HepG2 (cell line): ENCODE data around the gene HBD. TPM values are rescaled to one million over a fixed set of nuclear protein-coding genes. Genes with fewer than 3 reads are reported as not detected.

Source experiments
- ATAC-seq: fragments of 200-7000 bp; cut with Tn5 transposase; 3 replicates; pipeline ENCODE4 v1.9.1; 2020; ENCODE audit warnings: mild to moderate bottlenecking, moderate library complexity
- BruUV-seq: library from RNA; stranded (reverse); fragments of 400-500 nt; replicated peaks from 2 replicates; lab custom pipeline; 2021; lab: Mats Ljungman, UMichigan
- CTCF ChIA-PET: fragments of 300-600 bp; formaldehyde crosslinking; extraction: SDS; loops from one replicate; lab custom pipeline; 2021; ENCODE audit warnings: low total read pairs, inconsistent platforms, low intra/inter-chr PET ratio; lab: Yijun Ruan, JAX
- POLR2A ChIA-PET: fragments of 350-600 bp; sonication (Branson Sonifier 250); formaldehyde crosslinking; loops from one replicate; lab custom pipeline; 2020; ENCODE audit warnings: antibody characterized with exemption, inconsistent platforms; lab: Yijun Ruan, JAX
- DNase-seq: peaks from one replicate; pipeline ENCODE4 v3.0.0-alpha.2; 2015; ENCODE audit warnings: low spot score
- FAIRE-seq: peaks from 3 replicates; lab custom pipeline; 2011; peaks lifted over from hg19 to GRCh38; lab: Jason Lieb, UNC
- H2AFZ ChIP-seq: one replicate; pipeline ENCODE4 v1.6.1; 2011; ENCODE audit warnings: low read length, inconsistent platforms
- H3K27ac ChIP-seq: fragments of 300-600 bp; 3 replicates; pipeline ENCODE4 v1.8.0; 2011; ENCODE audit warnings: mixed run types, mild to moderate bottlenecking, mixed read lengths, low read length, inconsistent platforms; ENCODE audit not compliant: insufficient read depth; ENCODE audit errors: extremely low read length
- H3K27me3 ChIP-seq, 2 experiments: fragments of 200-600 bp in 1 of 2; 2 replicates in 1 of 2; 3 replicates in 1 of 2; pipeline versions ENCODE4 v1.6.0 to v1.8.0; 2011; ENCODE audit warnings: low read length in 2 of 2, mild to moderate bottlenecking in 2 of 2, moderate library complexity in 2 of 2, inconsistent platforms in 1 of 2; ENCODE audit not compliant: insufficient read depth in 2 of 2, control insufficient read depth in 1 of 2
- H3K36me3 ChIP-seq, 2 experiments: fragments of 200-600 bp in 1 of 2; replicated peaks in 1 of 2; 2 replicates in 1 of 2; 3 replicates in 1 of 2; pipeline versions ENCODE4 v1.5.1 to v1.8.0; 2011; ENCODE audit warnings: low read length in 2 of 2, inconsistent platforms in 1 of 2; ENCODE audit not compliant: insufficient read depth in 2 of 2, control insufficient read depth in 1 of 2
- H3K4me1 ChIP-seq: 2 replicates; pipeline ENCODE4 v1.5.1; 2012; ENCODE audit warnings: low read length, inconsistent platforms; ENCODE audit not compliant: insufficient read depth
- H3K4me2 ChIP-seq: 2 replicates; pipeline ENCODE4 v1.6.0; 2011; ENCODE audit warnings: low read depth, low read length, inconsistent platforms
- H3K4me3 ChIP-seq, 3 experiments: fragments of 200-600 bp in 1 of 3; sonication (generic), shearing (Covaris generic) in 1 of 3; replicated peaks in 1 of 3; 2 replicates each; pipeline ENCODE4 v1.5.1; 2011 to 2016; ENCODE audit warnings: low read length in 3 of 3, inconsistent platforms in 2 of 3, low read depth in 2 of 3, mild to moderate bottlenecking in 2 of 3, control low read depth in 1 of 3, mixed read lengths in 1 of 3; ENCODE audit not compliant: insufficient read depth in 1 of 3
- H3K79me2 ChIP-seq: one replicate; pipeline ENCODE4 v1.6.1; 2011; ENCODE audit warnings: low read length, inconsistent platforms; ENCODE audit not compliant: insufficient read depth
- H3K9ac ChIP-seq: 2 replicates; pipeline ENCODE4 v1.6.0; 2011; ENCODE audit warnings: mild to moderate bottlenecking, low read depth, low read length, inconsistent platforms; ENCODE audit not compliant: insufficient read depth
- H3K9me3 ChIP-seq: 2 replicates; pipeline ENCODE4 v1.5.1; 2012; ENCODE audit warnings: mild to moderate bottlenecking, low read length
- H4K20me1 ChIP-seq: 2 replicates; pipeline ENCODE4 v1.6.0; 2011; ENCODE audit warnings: inconsistent platforms, mild to moderate bottlenecking, low read length, moderate library complexity; ENCODE audit not compliant: insufficient read depth
- CEBPB ChIP-seq: IDR thresholded peaks from 2 replicates; pipeline ENCODE4 v1.6.1; 2011; ENCODE audit warnings: low read depth, low read length, improper control_type of control experiment, borderline replicate concordance
- DPF2 ChIP-seq: sonication (generic); formaldehyde crosslinking; IDR thresholded peaks from 2 replicates; pipeline ENCODE4 v1.4.0; 2020; ENCODE audit warnings: mild to moderate bottlenecking, low read depth, missing genetic modification reagents, borderline replicate concordance
- GMEB2 ChIP-seq: IDR thresholded peaks from 2 replicates; pipeline ENCODE4 v1.6.1; 2016; ENCODE audit warnings: missing biosample characterization, missing genetic modification reagents, low read depth
- KLF16 ChIP-seq, 2 experiments: sonication (generic) in 1 of 2; formaldehyde crosslinking in 1 of 2; IDR thresholded peaks; 2 replicates each; pipeline versions ENCODE4 v1.6.1 to v1.8.0; 2016 to 2023; ENCODE audit warnings: missing genetic modification reagents in 2 of 2, missing compliant biosample characterization in 1 of 2
- KMT2B ChIP-seq: IDR thresholded peaks from 2 replicates; pipeline ENCODE4 v1.6.1; 2016; ENCODE audit warnings: missing genetic modification reagents, missing compliant biosample characterization
- MXD4 ChIP-seq: IDR thresholded peaks from 2 replicates; pipeline ENCODE4 v1.6.1; 2016; ENCODE audit warnings: mild to moderate bottlenecking, missing biosample characterization, missing genetic modification reagents
- RBFOX2 ChIP-seq: fragments of 200-400 bp; formaldehyde crosslinking; IDR thresholded peaks from 2 replicates; pipeline ENCODE4 v1.6.1; 2017; ENCODE audit warnings: low read depth, mild to moderate bottlenecking, low read length
- ZFP36L1 ChIP-seq: sonication (generic); formaldehyde crosslinking; IDR thresholded peaks from 2 replicates; pipeline ENCODE4 v1.8.0; 2022; ENCODE audit warnings: mild to moderate bottlenecking, missing genetic modification reagents, moderate library complexity
- WGBS: methylation state at CpG from one replicate; pipeline ENCODE4 v1.1.6; 2017; ENCODE audit warnings: low lambda C conversion rate; 5-methylcytosine and 5-hydroxymethylcytosine counted together
- in situ Hi-C: cut with HindIII; loops from 2 replicates; pipeline ENCODE4 v1.10.0; 2017; ENCODE audit warnings: low pct_unique_long_range_greater_than_20kb; ENCODE audit not compliant: extremely low pct_ligation_motif_present
- intact Hi-C: fragments of 100-400 bp; cut with micrococcal nuclease; formaldehyde crosslinking; loops from one replicate; pipeline ENCODE4 v1.10.0; 2022; ENCODE audit not compliant: unreplicated experiment
- polyA plus RNA-seq, 8 experiments: library from polyadenylated mRNA; depleted of rRNA in 3 of 8; stranded (reverse) in 7 of 8; unstranded in 1 of 8; fragments of >200 nt; fragmentation: Illumina TruSeq in 4 of 8; extraction: Trizol in 4 of 8; gene quantifications; 2 replicates each; pipeline versions ENCODE4 v1.2.1 to v1.2.3, GENCODE V29; 2011 to 2016; ENCODE audit warnings: low read depth in 4 of 8, missing spikeins in 1 of 8, mixed read lengths in 1 of 8; ENCODE audit not compliant: insufficient read depth in 1 of 8
- total RNA-seq, 5 experiments: library from RNA; depleted of rRNA; stranded (reverse); fragments of >200 nt; fragmentation: Illumina TruSeq; extraction: Trizol; gene quantifications; 2 replicates each; pipeline ENCODE4 v1.2.3, GENCODE V29; 2016; ENCODE audit warnings: low read depth in 1 of 5

Gene HBD
- total and polyA plus RNA-seq, 2 of the 13 experiments (the other 11 are each of a cell fraction or from before 2014, with no cell fraction given) = not detected

GRCh38 chr11:5229356-5229755 lies 4.9 kb downstream of the HBD start:
- H3K36me3 ChIP-seq = no peaks in the 10 kb centered on the region
- H3K27me3 ChIP-seq = peaks cover 0 to 3% of the 10 kb centered on the region in 2 experiments; a peak in 1 of 5 replicates
- H3K9me3 ChIP-seq = no peaks in the 10 kb centered on the region
- ChIA-PET POLR2A (no interaction called here), CTCF (no interaction called here)
- no peaks in the 10 kb centered on the region for H3K4me1 ChIP-seq
- H4K20me1 ChIP-seq = no peaks in the 10 kb centered on the region
- ATAC-seq (no peak), DNase-seq (no peak), FAIRE-seq (no peak)
- no peak overlapping the region for H3K9ac ChIP-seq
- H3K4me2 ChIP-seq = no peak overlapping the region
- H3K79me2 ChIP-seq = no peaks in the 10 kb centered on the region
- in situ Hi-C loops (no loop called here), intact Hi-C loops (no loop called here)
- 0% methylated on average over 1 of the region's 1 CpG for WGBS
- TF ChIP-seq RBFOX2 = no peak
- no peak for TF ChIP-seq KLF16 (CRISPR knock-in tag; IDR thresholded peaks at IDR 0.05)
- no peak for TF ChIP-seq GMEB2
- no peak for TF ChIP-seq MXD4 (CRISPR knock-in tag)
- no peak for TF ChIP-seq CEBPB
- no peak for TF ChIP-seq KMT2B (CRISPR knock-in tag)
- no peak for TF ChIP-seq DPF2 (CRISPR knock-in tag)
- no peak overlapping the region for H3K4me3 ChIP-seq
- H3K27ac ChIP-seq = no peak overlapping the region
- no peak overlapping the region for H2AFZ ChIP-seq
- no TSS peak for BruUV-seq

GRCh38 chr11:5228124-5228523 lies 6.2 kb downstream of the HBD start:
- no peak overlapping the region for H2AFZ ChIP-seq
- in situ Hi-C loops (no loop called here), intact Hi-C loops (no loop called here)
- H3K36me3 ChIP-seq = no peaks in the 10 kb centered on the region
- ChIA-PET CTCF (no interaction called here), POLR2A (no interaction called here)
- no peaks in the 10 kb centered on the region for H3K9me3 ChIP-seq
- BruUV-seq = no TSS peak
- WGBS = under 1% methylated on average over 5 of the region's 5 CpGs
- H3K4me1 ChIP-seq = no peaks in the 10 kb centered on the region
- H3K4me2 ChIP-seq = no peak overlapping the region
- no peaks in the 10 kb centered on the region for H3K79me2 ChIP-seq
- FAIRE-seq (no peak), ATAC-seq (no peak), DNase-seq (no peak)
- no peak overlapping the region for H3K9ac ChIP-seq
- no peaks in the 10 kb centered on the region for H4K20me1 ChIP-seq
- H3K4me3 ChIP-seq = no peak overlapping the region
- no peak overlapping the region for H3K27ac ChIP-seq
- peaks cover 0 to 3% of the 10 kb centered on the region in 2 experiments; a peak in 1 of 5 replicates for H3K27me3 ChIP-seq
- no peak for TF ChIP-seq ZFP36L1 (CRISPR knock-in tag)
